Limb (tissue), 2 donors: Measurements from ENCODE around the gene LMCD1.
A peak's percentile ranks its signal among the peaks of the same experiment; 100 is the strongest.

Experiments used
- DNase-seq, 2 donors: peaks; one replicate each; pipeline ENCODE4 v3.0.0-alpha.2; 2016; ENCODE audit errors: extremely low spot score in 2 of 2

The LMCD1 gene

GRCh38 chr3:8532251-8532871 lies 30.7 kb downstream of the LMCD1 start:
- peak in 1 of 2 donors; percentile 42 for DNase-seq

- no peak for DNase-seq
Observed at GRCh38 chr3:8536096-8537056, 34.8 kb downstream of the LMCD1 start.

- no peak for DNase-seq
Observed at GRCh38 chr3:8537440-8537839, 35.8 kb downstream of the LMCD1 start.

DNA sequence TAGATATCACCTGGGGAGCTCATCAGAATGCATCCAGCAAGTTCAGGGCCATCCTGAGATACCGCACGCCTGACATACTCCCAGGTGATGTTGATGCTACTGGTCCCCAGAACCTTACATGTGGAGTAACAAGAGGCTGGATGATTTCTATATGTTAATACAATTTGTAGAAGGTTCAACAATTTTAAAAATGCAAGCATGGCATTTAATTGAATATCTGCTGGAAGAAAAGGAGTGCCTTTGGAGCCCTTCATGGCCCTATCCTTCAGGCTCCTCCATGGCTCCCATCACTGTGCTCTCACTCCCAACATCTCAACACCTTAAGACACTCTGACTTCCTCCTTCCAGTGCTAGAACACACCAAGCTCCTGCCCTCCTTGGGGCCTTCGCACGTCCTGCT lies 36.6 kb downstream of the LMCD1 start:
- DNase-seq: no peak

GRCh38 chr3:8538913-8539312 lies 37.3 kb downstream of the LMCD1 start:
- no peak for DNase-seq

DNA sequence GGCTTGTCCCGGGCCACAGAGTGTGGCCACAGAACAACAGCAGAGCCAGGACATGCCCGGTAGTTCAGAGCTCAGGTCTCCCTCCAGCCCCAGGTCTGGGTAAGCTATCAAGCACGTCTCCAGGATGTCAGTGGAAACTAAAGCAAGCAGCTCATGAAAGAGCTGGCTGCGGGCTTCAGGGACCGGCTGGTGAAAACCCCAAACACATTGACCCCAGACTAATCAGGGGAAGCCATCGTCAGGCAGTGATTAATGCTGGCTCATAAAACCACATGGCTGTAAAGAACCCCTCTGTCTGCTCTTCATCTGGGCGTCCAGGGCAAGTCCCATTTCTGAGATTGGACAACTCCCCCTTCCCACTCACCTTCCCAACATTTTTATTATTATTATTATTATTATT lies 37.8 kb downstream of the LMCD1 start:
- no peak for DNase-seq

DNA sequence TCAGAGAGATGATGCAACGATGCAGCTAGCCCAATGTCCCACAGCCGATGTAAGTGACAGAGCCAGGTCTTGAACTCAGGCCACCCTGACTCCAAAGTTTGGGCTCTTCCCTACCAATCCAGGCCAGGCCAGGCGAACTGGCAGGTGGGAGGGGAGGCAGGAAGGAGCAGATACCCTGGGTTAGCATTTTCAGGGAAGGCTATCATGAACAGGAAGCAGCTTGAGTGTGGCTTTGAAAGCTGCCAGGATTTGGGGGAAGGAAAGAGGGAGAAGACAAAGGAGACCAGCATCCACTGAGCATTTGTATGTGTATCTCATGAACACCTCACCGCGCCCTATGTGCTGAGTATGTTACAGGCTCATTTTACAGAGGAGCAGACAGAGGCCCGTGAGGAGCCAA lies 38.8 kb downstream of the LMCD1 start:
- no peak for DNase-seq

DNA sequence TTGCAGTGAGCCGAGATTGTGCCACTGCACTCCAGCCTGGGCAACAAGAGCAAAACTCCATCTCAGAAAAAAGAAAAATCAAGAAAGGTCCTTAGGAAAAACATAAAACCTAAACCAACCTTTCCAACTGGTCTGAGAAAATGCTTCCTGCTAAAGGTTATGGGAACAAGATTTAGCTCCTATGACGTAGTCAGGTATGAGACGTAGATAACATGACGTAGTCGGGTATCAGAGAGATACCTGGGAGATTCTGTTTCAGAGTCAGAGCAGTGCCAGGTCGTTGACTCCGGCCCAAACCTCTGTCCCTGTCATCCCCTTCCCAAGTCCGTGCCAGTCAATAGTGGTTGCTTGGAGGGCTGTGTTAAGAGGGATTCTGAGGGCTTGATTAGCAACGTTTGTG lies 39.9 kb downstream of the LMCD1 start:
- DNase-seq: no peak

GRCh38 chr3:8542190-8543135 lies 40.8 kb downstream of the LMCD1 start:
- DNase-seq: no peak

GRCh38 chr3:8546609-8547008 lies 45.0 kb downstream of the LMCD1 start:
- no peak for DNase-seq

DNA sequence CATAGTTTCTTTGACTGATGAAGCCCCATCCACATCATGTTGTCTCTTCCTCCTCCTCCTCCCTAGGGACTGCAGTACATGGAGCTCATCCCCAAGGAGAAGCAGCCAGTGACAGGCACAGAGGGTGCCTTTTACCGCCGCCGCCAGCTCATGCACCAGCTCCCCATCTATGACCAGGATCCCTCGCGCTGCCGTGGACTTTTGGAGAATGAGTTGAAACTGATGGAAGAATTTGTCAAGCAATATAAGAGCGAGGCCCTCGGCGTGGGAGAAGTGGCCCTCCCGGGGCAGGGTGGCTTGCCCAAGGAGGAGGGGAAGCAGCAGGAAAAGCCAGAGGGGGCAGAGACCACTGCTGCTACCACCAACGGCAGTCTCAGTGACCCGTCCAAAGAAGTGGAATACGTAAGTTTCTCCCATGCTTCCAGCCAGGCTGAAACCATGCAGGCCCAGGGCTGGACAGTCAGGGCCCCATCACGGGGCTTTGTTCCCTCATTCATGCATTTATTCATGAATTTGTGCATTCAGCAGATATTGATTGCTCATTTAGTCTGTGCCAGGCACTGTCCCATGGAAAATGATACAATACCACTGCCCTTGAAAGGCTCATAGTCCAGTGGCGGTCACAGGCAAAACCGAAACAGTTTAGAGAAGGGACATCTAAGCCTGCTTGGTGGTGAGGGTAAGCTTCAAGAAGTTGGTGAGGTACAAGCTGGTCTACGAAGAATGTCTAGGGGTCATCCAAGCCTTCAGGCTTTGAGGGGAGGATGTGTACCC lies 47.1 kb downstream of the LMCD1 start:
- DNase-seq: no peak

DNA sequence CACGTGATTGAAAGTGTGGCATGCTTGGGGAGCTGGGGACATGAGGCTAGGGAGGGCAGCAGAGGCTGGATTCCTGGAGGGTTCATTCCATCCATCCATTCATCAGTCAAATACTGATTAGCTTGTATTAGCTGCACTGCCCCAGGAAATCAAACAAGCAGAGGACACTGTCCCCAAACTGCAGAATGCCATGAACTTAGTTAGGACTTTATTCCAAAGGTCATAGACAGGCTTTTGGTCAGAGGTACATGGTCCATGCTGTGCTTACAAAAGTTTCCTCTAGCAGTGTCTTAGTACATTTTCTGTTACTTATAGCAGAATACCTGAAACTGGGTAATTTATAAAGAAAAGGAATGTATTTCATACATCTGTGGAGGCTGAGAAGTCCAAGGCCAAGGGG lies 47.7 kb downstream of the LMCD1 start:
- DNase-seq: no peak

DNA sequence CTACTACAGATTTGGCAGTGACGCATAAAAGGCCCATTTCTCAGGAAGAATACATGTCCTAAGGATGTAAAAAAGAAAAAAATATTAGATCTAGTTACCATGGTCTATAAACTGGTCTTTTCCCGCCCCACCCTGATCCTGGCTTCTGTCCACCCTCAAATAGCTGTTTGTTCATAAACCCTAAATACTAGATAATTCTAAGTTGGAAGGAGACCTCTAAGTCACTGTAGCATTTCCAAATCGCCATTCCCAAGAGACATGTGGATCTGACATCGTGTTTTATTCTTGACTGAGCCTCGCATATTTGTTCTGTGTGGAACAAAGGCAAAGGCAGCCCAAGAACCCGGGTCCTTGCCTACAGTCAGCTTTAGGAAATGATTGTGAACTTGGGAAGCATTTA lies 49.0 kb downstream of the LMCD1 start:
- no peak for DNase-seq

GRCh38 chr3:8552223-8552762 lies 50.7 kb downstream of the LMCD1 start:
- DNase-seq: no peak

DNA sequence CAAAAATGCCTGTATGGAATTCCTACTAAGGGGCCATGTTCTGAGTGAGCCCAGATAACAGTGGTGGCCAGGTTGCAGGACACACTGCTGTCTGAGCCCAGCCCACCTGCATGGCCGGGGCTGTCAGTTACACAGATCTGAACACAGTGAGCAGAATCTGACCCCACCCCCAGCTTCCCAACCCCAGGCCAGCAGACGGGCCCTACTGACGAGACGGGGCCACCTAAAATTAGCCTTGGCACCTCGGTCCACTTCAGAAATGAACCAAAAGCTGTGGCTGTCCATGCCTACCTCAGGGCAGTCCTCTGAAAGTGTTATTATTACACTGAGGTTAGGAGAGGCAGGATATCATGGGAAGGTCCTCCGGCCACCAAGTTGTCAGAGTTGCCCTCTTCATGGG lies 51.8 kb downstream of the LMCD1 start:
- DNase-seq: no peak

DNA sequence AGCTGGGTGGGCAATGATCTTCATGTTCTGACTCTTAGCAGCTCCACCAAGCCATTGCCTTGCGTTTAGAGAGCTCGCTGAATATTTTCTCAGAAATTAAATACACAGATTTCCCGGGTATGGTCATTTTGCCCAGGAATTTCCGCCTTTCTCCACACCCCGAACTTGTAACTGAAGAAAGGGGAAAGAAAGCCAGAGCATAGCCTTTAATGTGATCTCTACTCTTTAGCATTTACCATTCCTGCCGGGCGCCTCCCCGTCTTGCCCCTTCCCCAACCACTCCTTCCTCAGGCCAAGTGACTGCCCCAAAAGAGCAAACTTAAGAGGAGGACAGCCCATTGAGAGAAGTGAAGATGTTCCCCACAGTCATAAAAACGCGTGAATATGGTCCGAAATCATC lies 53.1 kb downstream of the LMCD1 start:
- DNase-seq: peak in 1 of 2 donors; percentile 44

GRCh38 chr3:8555113-8555661 lies 53.6 kb downstream of the LMCD1 start:
- peak; percentile 71 to 80 for DNase-seq

GRCh38 chr3:8555725-8556472 lies 54.3 kb downstream of the LMCD1 start:
- DNase-seq: no peak

DNA sequence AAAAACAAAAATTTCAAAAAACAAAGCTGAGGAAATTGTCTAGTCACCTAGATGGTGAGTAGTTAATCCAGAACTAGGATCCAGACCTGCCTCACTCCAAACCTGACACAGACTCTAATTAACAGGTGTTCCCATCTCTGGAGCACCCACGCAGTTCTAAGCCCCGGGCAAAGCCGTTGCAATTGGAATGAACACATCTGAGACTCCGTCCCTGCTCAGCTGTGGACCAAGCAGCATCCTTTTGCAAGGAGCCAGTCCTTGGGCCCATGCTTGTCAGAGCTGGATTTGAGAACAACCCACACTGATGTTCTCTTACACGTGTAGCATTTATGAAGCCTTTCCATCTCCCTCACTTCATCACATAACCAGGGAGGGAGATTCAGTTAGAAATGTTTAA lies 54.8 kb downstream of the LMCD1 start:
- DNase-seq: no peak

- DNase-seq: no peak
Observed at GRCh38 chr3:8557298-8557697, 55.7 kb downstream of the LMCD1 start.
